Measurements from ENCODE around the gene TMEM38A.
"Not testable (repeated sequence)": the region's sequence is repeated elsewhere in the genome, so short reads cannot be mapped to it uniquely, and the experiment has no call there.

Gene TMEM38A

GRCh38 chr19:16659464-16659831 lies 1.5 kb upstream of the TMEM38A start:
- H3K4me3 ChIP-seq (replicated peaks; ENCODE audit: low read depth, low read length): peak overlapping the region; percentile 86
- no peak for DNase-seq (ENCODE audit: extremely low read depth, low read depth)
- TF ChIP-seq, protein P1, sequence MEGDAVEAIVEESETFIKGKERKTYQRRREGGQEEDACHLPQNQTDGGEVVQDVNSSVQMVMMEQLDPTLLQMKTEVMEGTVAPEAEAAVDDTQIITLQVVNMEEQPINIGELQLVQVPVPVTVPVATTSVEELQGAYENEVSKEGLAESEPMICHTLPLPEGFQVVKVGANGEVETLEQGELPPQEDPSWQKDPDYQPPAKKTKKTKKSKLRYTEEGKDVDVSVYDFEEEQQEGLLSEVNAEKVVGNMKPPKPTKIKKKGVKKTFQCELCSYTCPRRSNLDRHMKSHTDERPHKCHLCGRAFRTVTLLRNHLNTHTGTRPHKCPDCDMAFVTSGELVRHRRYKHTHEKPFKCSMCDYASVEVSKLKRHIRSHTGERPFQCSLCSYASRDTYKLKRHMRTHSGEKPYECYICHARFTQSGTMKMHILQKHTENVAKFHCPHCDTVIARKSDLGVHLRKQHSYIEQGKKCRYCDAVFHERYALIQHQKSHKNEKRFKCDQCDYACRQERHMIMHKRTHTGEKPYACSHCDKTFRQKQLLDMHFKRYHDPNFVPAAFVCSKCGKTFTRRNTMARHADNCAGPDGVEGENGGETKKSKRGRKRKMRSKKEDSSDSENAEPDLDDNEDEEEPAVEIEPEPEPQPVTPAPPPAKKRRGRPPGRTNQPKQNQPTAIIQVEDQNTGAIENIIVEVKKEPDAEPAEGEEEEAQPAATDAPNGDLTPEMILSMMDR (IDR thresholded peaks at IDR 0.05; ENCODE audit: low read depth, low read length, missing control alignments): no peak

DNA sequence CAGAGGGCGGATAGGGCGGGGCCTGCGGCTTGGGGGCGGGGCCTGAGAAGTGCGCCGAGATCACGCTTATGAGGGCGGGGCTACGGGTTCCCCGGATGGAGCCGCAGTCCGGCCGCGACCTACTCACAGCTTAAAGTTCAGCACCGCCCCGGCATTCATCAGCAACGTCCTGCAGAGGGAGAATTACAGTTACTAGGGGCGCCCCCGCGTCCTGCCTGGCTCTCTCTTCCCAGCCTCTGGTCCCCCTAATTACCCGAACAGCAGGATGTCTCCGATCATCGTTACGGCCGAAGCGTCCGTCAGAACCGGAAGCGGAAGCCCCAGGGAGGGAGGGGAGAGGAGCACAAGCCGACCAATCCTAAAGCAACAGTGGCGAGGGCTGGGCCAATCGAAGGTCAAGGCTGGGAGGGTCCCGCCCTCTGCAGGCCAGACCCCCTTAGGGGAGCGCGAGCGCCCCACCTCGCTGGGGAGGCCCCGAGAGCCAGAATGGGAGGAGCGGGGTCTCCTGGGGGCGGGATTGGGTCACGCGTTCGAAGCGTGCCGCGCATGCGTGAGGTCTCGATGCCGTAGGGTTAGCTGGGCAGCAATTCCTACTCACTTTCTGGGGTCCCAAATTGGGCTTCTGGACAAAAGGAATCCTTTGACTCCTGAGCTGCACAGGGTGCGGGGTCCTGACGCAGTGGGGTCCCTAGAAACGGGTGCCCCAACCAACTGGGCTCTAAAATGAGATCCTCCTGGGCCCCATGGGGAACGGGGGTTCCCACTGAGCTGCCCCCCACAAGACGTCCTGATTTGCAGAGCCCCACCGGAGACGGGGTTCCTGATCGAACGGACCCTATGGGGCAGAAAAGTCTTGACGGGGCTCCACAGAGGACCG lies 869 bp upstream of the TMEM38A start, which contains the start of gene SMIM7:
Gene SMIM7, minus strand, starts transcription at position 313 of the 877 bp plus-strand sequence. Its CDS starts 34 bp downstream, at position 279.
- peak within 1 kb of the TSS; percentile 86 for H3K4me3 ChIP-seq (replicated peaks; ENCODE audit: low read depth, low read length)
- DNase-seq (ENCODE audit: extremely low read depth, low read depth): peak; percentile 97
- TF ChIP-seq, protein P1 (IDR thresholded peaks at IDR 0.05; ENCODE audit: low read depth, low read length, missing control alignments): no peak

DNA sequence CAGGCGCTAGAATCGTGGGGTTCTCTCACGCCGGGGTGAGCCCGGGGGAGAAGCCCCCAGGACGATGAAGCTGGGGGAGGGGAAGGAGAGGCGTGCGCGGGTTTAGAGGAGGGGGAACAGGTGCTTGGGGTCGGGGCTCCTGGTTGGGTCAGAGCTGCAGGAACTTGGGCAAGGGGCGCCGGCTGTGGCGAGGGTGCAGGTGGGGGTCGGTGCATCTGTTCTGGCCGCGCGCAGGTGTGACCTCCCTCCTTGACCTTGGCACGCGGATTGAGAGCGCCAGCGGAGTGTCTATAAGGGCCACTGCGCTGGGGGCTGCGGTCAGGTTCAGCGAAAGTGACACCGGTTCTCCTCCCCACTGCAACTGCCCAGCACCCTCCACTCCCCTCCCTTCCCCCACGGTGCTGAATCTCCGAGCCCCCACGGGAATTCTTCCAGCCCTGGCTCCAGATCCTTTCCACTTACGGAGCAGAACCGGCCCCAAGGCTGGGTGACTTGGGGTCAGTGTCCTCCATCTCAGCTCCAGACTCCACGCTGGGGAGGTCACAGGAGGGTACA lies 618 bp downstream of the TMEM38A start:
- DNase-seq (ENCODE audit: extremely low read depth, low read depth): no peak
- peak overlapping the region; percentile 86 for H3K4me3 ChIP-seq (replicated peaks; ENCODE audit: low read depth, low read length)
- TF ChIP-seq, protein P1 (IDR thresholded peaks at IDR 0.05; ENCODE audit: low read depth, low read length, missing control alignments): no peak

GRCh38 chr19:16668176-16668575 lies 7.2 kb downstream of the TMEM38A start:
- DNase-seq (ENCODE audit: extremely low read depth, low read depth): no peak
- H3K4me3 ChIP-seq (replicated peaks; ENCODE audit: low read depth, low read length): no peak overlapping the region
- TF ChIP-seq, protein P1 (IDR thresholded peaks at IDR 0.05; ENCODE audit: low read depth, low read length, missing control alignments): no peak

- not testable (repeated sequence) for DNase-seq (ENCODE audit: extremely low read depth, low read depth); H3K4me3 ChIP-seq (replicated peaks; ENCODE audit: low read depth, low read length)
Measured at GRCh38 chr19:16668702-16669101, 7.8 kb downstream of the TMEM38A start.

DNA sequence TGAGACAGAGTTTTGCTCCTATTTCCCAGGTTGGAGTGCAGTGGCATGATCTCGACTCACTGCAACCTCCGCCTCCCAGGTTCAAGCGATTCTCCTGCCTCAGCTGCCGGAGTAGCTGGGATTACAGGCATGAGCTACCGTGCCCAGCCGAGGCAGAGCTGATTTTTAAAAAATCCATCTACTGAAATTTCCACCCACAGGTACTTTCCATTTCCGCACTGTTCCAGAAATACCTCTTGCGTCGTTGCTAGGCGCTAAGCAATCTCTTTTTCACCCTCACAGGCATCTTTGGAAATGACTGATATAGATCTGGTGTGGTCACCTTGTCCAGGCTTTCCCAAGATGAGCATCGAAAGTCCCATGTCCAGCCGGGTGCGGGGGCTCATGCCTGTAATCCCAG lies 9.4 kb downstream of the TMEM38A start:
- TF ChIP-seq, protein P1 (IDR thresholded peaks at IDR 0.05; ENCODE audit: low read depth, low read length, missing control alignments): no peak
- no peak for DNase-seq (ENCODE audit: extremely low read depth, low read depth)
- no peak overlapping the region for H3K4me3 ChIP-seq (replicated peaks; ENCODE audit: low read depth, low read length)

DNA sequence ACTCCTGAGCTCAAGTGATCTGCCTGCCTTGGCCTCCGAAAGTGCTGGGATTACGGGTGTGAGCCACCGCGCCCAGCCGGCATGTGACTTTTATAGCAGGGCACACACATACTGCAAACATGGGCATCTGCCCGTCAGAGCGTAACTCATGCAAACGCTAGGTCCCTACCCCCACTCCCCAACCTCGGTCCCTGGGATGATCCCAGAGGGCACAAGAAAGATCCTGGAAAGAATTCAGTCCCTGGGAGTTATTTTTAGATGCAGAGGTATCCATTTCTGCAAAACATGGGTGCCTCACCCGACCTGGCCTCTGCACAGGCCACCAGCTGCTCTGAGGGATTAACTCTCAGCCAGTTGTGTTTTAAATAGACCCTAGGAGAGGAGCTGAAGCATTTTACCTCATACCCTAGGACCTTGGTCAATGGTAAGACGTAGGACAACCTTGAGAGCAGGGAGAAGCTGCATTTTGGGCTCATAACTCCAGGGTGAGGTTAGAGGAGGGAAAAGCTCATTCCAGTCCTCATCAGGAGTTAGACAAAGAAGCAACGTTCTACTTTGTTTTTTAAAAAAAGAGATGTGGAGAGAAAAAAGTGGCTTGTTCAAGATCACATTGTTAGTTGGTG lies 10.8 kb downstream of the TMEM38A start:
- DNase-seq (ENCODE audit: extremely low read depth, low read depth): no peak
- TF ChIP-seq, protein P1 (IDR thresholded peaks at IDR 0.05; ENCODE audit: low read depth, low read length, missing control alignments): no peak
- H3K4me3 ChIP-seq (replicated peaks; ENCODE audit: low read depth, low read length): no peak overlapping the region

Data from HFF-Myc (cell line).